Testis (tissue), 3 donors: Measurements from ENCODE around the gene MAPRE2. TPM values are rescaled to one million over a fixed set of nuclear protein-coding genes. Genes with fewer than 3 reads are reported as not detected.

Source experiments
- DNase-seq: peaks from one replicate; pipeline ENCODE4 v3.0.0-alpha.2; 2019
- H3K27ac ChIP-seq, 2 donors: fragments of 200-600 bp; sonication (generic); one replicate each; pipeline ENCODE4 v1.5.1; 2019
- H3K27me3 ChIP-seq: fragments of 200-600 bp; sonication (generic); one replicate; pipeline ENCODE4 v1.5.1; 2019
- H3K36me3 ChIP-seq: fragments of 200-600 bp; sonication (generic); one replicate; pipeline ENCODE4 v1.5.1; 2017; ENCODE audit warnings: low read depth; ENCODE audit errors: missing control alignments
- H3K4me1 ChIP-seq: fragments of 200-600 bp; sonication (generic); one replicate; pipeline ENCODE4 v1.5.1; 2019
- H3K4me3 ChIP-seq, 2 donors: fragments of 200-600 bp; sonication (generic); one replicate each; pipeline ENCODE4 v1.5.1; 2017 to 2019
- H3K9me3 ChIP-seq: fragments of 200-600 bp; sonication (generic); one replicate; pipeline ENCODE4 v1.5.1; 2017
- CTCF ChIP-seq, 3 experiments: fragments of 450-650 bp in 2 of 3; fragments of 200-600 bp in 1 of 3; sonication (generic) in 1 of 3; IDR thresholded peaks; one replicate each; pipeline ENCODE4 v1.5.1; 2016 to 2019; ENCODE audit warnings: antibody characterized with exemption in 3 of 3, mild to moderate bottlenecking in 2 of 3, moderate library complexity in 1 of 3
- POLR2A ChIP-seq: fragments of 450-650 bp; IDR thresholded peaks from one replicate; pipeline ENCODE4 v1.6.1; 2017; ENCODE audit warnings: antibody characterized with exemption, mild to moderate bottlenecking, moderate library complexity
- WGBS, 2 donors: methylation state at CpG; one replicate each; pipeline ENCODE4 v1.1.5; 2018; 5-methylcytosine and 5-hydroxymethylcytosine counted together
- intact Hi-C: fragments of 100-400 bp; cut with DNase I; formaldehyde crosslinking; loops from one replicate; pipeline ENCODE4 v1.15.1; 2023; ENCODE audit warnings: low total_unique reads
- polyA plus RNA-seq: library from polyadenylated mRNA; stranded (reverse); fragments of 350-450 nt; fragmentation: Illumina TruSeq; extraction: RNeasy Lipid Tissue Mini Kit (QIAGEN cat#74804); gene quantifications from one replicate; pipeline ENCODE4 v1.2.3, GENCODE V29; 2014; ENCODE audit warnings: low read depth, low replicate concordance; ENCODE audit not compliant: insufficient read depth
- total RNA-seq, 2 donors: library from RNA; depleted of rRNA; stranded (reverse); fragments of >200 nt; gene quantifications; one replicate each; pipeline ENCODE4 v1.2.3, GENCODE V29; 2016

Gene MAPRE2
- total and polyA plus RNA-seq, 3 donors from 2014 or later, result 14.8 to 17.2 (median 15.2) TPM

DNA sequence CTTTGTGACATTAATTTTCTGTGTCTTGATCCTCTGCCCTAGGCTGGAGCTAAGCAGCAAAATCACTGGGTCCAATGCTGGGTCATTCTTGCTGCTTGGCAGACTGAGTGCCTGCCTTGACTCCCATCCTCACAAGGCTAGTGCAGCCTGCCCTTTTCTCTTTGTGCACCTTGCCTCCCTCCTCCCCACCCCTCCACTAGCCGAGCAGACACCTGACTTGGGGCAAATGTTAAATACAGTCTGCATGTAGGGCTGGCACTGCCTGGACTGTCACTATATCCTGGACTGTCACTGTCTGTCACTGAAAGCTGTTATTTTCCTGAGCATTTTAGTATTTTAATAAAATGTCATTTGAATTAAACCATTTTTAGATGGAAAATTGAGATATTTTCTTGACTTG, 33.4 kb downstream of the MAPRE2 start:
- 72 to 75% methylated on average over 1 of the region's 1 CpG for WGBS, 2 donors
- no peak for DNase-seq
- H3K4me1 ChIP-seq, result no peaks in the 10 kb centered on the region
- H3K27ac ChIP-seq, result no peak overlapping the region
- intact Hi-C loops, result no loop called here
- H3K9me3 ChIP-seq, result no peaks in the 10 kb centered on the region
- no peaks in the 10 kb centered on the region for H3K36me3 ChIP-seq
- no peak for TF ChIP-seq POLR2A
- TF ChIP-seq CTCF (IDR thresholded peaks at IDR 0.05), result no peak
- no peaks in the 10 kb centered on the region for H3K27me3 ChIP-seq
- no peak overlapping the region for H3K4me3 ChIP-seq

- WGBS, 2 donors, result 85 to 86% methylated on average over 5 to 6 of the region's 6 CpGs
- no peaks in the 10 kb centered on the region for H3K4me1 ChIP-seq
These were observed 33.9 kb downstream of the MAPRE2 start for GRCh38 chr18:35075132-35075531.

GRCh38 chr18:35076135-35076924, 35.1 kb downstream of the MAPRE2 start:
- DNase-seq, result no peak
- whole genome bisulfite sequencing, 2 donors, result 73 to 80% methylated on average over 4 of the region's 4 CpGs
- TF ChIP-seq POLR2A (no peak), CTCF (IDR thresholded peaks at IDR 0.05) (no peak)
- intact Hi-C loops, result no loop called here
- no peak overlapping the region for H3K27ac ChIP-seq
- H3K9me3 ChIP-seq, result no peaks in the 10 kb centered on the region
- no peaks in the 10 kb centered on the region for H3K36me3 ChIP-seq
- H3K27me3 ChIP-seq, result no peaks in the 10 kb centered on the region
- H3K4me3 ChIP-seq, result no peak overlapping the region
- H3K4me1 ChIP-seq, result no peaks in the 10 kb centered on the region

More at GRCh38 chr18:35075132-35075531, 33.9 kb downstream of the MAPRE2 start:
- TF ChIP-seq POLR2A, result no peak
- TF ChIP-seq CTCF (IDR thresholded peaks at IDR 0.05), result no peak
- no peak for DNase-seq
- Histone ChIP-seq H3K4me3 (no peak overlapping the region), H3K27ac (no peak overlapping the region), H3K9me3 (no peaks in the 10 kb centered on the region), H3K36me3 (no peaks in the 10 kb centered on the region), H3K27me3 (no peaks in the 10 kb centered on the region)
- intact Hi-C loops, result no loop called here

GRCh38 chr18:35077937-35078336, 36.7 kb downstream of the MAPRE2 start:
- no peaks in the 10 kb centered on the region for H3K4me1 ChIP-seq
- intact Hi-C loops, result no loop called here
- no peak for DNase-seq
- no peak overlapping the region for H3K27ac ChIP-seq
- no peaks in the 10 kb centered on the region for H3K9me3 ChIP-seq
- no peaks in the 10 kb centered on the region for H3K36me3 ChIP-seq
- H3K4me3 ChIP-seq, result no peak overlapping the region
- TF ChIP-seq POLR2A (no peak), CTCF (IDR thresholded peaks at IDR 0.05) (no peak)
- H3K27me3 ChIP-seq, result no peaks in the 10 kb centered on the region

DNA sequence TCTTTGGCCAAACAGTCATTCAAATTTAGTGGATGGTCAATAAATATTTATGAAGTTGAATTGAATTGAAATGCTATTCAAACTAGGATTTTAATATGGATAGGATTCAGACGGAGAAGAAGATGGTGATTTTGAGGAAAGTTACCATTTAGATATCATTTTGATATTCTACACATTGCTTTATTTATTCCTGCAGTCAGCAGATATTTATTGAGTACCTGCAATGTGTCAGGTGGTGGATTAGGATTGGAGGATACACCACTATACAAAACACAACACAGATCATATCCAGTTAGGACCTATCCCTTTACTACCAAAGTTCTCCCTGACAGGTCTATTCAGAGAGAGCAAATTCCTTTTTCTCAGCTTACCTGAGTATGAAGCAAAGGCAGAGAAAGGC, 38.8 kb downstream of the MAPRE2 start:
- Histone ChIP-seq H3K4me1 (no peaks in the 10 kb centered on the region), H3K4me3 (no peak overlapping the region), H3K27me3 (no peaks in the 10 kb centered on the region), H3K27ac (no peak overlapping the region), H3K9me3 (no peaks in the 10 kb centered on the region), H3K36me3 (no peaks in the 10 kb centered on the region)
- no peak for DNase-seq
- WGBS, 2 donors, result 96 to 97% methylated on average over 1 of the region's 1 CpG
- intact Hi-C loops, result no loop called here
- no peak for TF ChIP-seq POLR2A
- no peak for TF ChIP-seq CTCF (IDR thresholded peaks at IDR 0.05)
